Keratinocyte (primary cell): ENCODE results near the gene ENO3. TPM values are rescaled to one million over a fixed set of nuclear protein-coding genes. Genes with fewer than 3 reads are reported as not detected.

Source experiments
- DNase-seq: peaks from one replicate; pipeline ENCODE4 v3.0.0-alpha.2; 2011; ENCODE audit warnings: low read depth, missing footprints, low spot score
- FAIRE-seq: peaks from 2 replicates; lab custom pipeline; 2011; peaks lifted over from hg19 to GRCh38; lab: Jason Lieb, UNC
- H2AFZ ChIP-seq: 2 replicates; pipeline ENCODE4 v1.6.0; 2012; ENCODE audit warnings: low read length, control low read depth, inconsistent platforms; ENCODE audit not compliant: control insufficient read depth
- H3K27ac ChIP-seq: 2 replicates; pipeline ENCODE4 v1.5.1; 2011; ENCODE audit warnings: low read length; ENCODE audit not compliant: control insufficient read depth, insufficient read depth
- H3K27me3 ChIP-seq: 3 replicates; pipeline ENCODE4 v1.6.0; 2011; ENCODE audit warnings: low read length; ENCODE audit not compliant: control insufficient read depth, insufficient read depth; ENCODE audit errors: extremely low read depth
- H3K36me3 ChIP-seq, 2 experiments: 2 replicates in 1 of 2; 3 replicates in 1 of 2; pipeline ENCODE4 v1.5.1; 2011; ENCODE audit warnings: low read length in 2 of 2, mild to moderate bottlenecking in 1 of 2; ENCODE audit not compliant: control insufficient read depth in 2 of 2, insufficient read depth in 2 of 2; ENCODE audit errors: extremely low read depth in 1 of 2
- H3K4me1 ChIP-seq: 3 replicates; pipeline ENCODE4 v1.5.1; 2011; ENCODE audit warnings: low read length; ENCODE audit not compliant: control insufficient read depth, insufficient read depth; ENCODE audit errors: extremely low read depth
- H3K4me2 ChIP-seq: 3 replicates; pipeline ENCODE4 v1.6.0; 2011; ENCODE audit warnings: low read depth, low read length; ENCODE audit not compliant: control insufficient read depth, insufficient read depth; ENCODE audit errors: extremely low read depth
- H3K4me3 ChIP-seq, 3 experiments: fragments of 200-600 bp in 1 of 3; sonication (generic) in 1 of 3; 2 replicates in 2 of 3; 3 replicates in 1 of 3; pipeline ENCODE4 v1.5.1; 2011 to 2016; ENCODE audit warnings: low read length in 3 of 3, mild to moderate bottlenecking in 3 of 3, control low read depth in 2 of 3, inconsistent platforms in 1 of 3, low read depth in 1 of 3, mixed read lengths in 1 of 3, mixed run types in 1 of 3, moderate library complexity in 1 of 3; ENCODE audit not compliant: control insufficient read depth in 2 of 3, insufficient read depth in 2 of 3; ENCODE audit errors: extremely low read depth in 1 of 3
- H3K79me2 ChIP-seq: 2 replicates; pipeline ENCODE4 v1.6.0; 2012; ENCODE audit warnings: low read length; ENCODE audit not compliant: control insufficient read depth, insufficient read depth
- H3K9ac ChIP-seq: 3 replicates; pipeline ENCODE4 v1.6.0; 2011; ENCODE audit warnings: low read length; ENCODE audit not compliant: control insufficient read depth, insufficient read depth; ENCODE audit errors: extremely low read depth
- H3K9me1 ChIP-seq: 3 replicates; pipeline ENCODE4 v1.6.0; 2011; ENCODE audit warnings: low read length; ENCODE audit not compliant: control insufficient read depth, insufficient read depth; ENCODE audit errors: extremely low read depth
- H3K9me3 ChIP-seq: 2 replicates; pipeline ENCODE4 v1.5.1; 2012; ENCODE audit warnings: low read depth, low read length; ENCODE audit not compliant: control insufficient read depth
- H4K20me1 ChIP-seq: 3 replicates; pipeline ENCODE4 v1.6.0; 2011; ENCODE audit warnings: low read length; ENCODE audit not compliant: control insufficient read depth, insufficient read depth; ENCODE audit errors: extremely low read depth
- EZH2 ChIP-seq: IDR thresholded peaks from one replicate; pipeline ENCODE4 v1.6.1; 2012; ENCODE audit warnings: inconsistent platforms, mild to moderate bottlenecking, low read length, moderate library complexity
- dilution Hi-C: fragments of 300-500 bp; cut with MboI; formaldehyde crosslinking; loops from one replicate; pipeline ENCODE4 v1.7.0; 2020; ENCODE audit warnings: low sequenced_read_pairs; ENCODE audit not compliant: extremely low pct_ligation_motif_present
- polyA plus RNA-seq, 5 experiments: library from polyadenylated mRNA; depleted of rRNA in 3 of 5; stranded (reverse) in 3 of 5; stranded (forward) in 1 of 5; unstranded in 1 of 5; fragments of >200 nt; gene quantifications; 1 replicate in 1 of 5; 2 replicates in 3 of 5; 3 replicates in 1 of 5; pipeline versions ENCODE4 v1.2.1 to v1.2.3, GENCODE V29; 2011 to 2012; ENCODE audit warnings: missing spikeins in 2 of 5, low read depth in 1 of 5, low replicate concordance in 1 of 5
- TF ChIP-seq, protein P1 (sequence below), 3 experiments: IDR thresholded peaks in 1 of 3; conservative IDR thresholded peaks in 1 of 3; optimal IDR thresholded peaks in 1 of 3; 2 replicates in 2 of 3; 3 replicates in 1 of 3; pipeline versions ENCODE3 to v1.5.1; 2011; ENCODE audit warnings: low read length in 3 of 3, mild to moderate bottlenecking in 3 of 3, moderate library complexity in 2 of 3, control low read depth in 1 of 3, inconsistent platforms in 1 of 3; ENCODE audit not compliant: insufficient read depth in 2 of 3; ENCODE audit errors: extremely low read depth in 1 of 3

The ENO3 gene
- polyA plus RNA-seq, 1 donor (not counting 4 experiments of a cell fraction or from before 2014, with no cell fraction given): 2.4 TPM

DNA sequence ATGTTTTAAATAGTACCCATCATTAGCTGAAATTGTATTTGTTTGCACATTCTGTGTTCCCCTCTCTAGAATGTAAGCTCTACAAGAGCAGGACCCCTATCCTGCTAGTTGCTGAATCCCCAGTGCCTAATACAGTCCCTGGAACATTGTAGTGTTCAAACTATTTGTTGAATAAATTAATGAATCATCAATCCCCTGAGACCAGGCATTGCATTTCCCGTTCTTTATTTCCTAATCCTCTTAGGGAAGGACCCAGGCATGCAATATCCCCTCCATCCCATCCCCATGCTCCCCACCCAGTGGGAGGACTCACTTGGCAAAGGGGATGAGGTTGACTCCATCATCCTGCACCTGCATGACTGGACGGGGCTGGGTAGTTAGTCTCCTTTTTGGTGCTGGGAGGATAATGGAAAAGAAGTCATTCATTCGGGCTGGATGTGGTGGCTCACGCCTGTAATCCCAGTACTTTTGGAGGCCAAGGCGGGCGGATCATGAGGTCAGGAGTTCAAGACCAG, 43.2 kb downstream of the ENO3 start:
- DNase-seq: no peak
- Histone ChIP-seq H3K9me3 (no peaks in the 10 kb centered on the region), H3K27ac (no peak overlapping the region), H3K9me1 (no peaks in the 10 kb centered on the region), H3K79me2 (peaks cover 13% of the 10 kb centered on the region), H3K27me3 (no peaks in the 10 kb centered on the region), H3K9ac (no peak overlapping the region), H3K4me2 (no peak overlapping the region), H3K4me3 (no peak overlapping the region), H2AFZ (no peak overlapping the region), H3K4me1 (peaks cover 7% of the 10 kb centered on the region), H3K36me3 (peaks cover 1 to 6% of the 10 kb centered on the region in 2 experiments), H4K20me1 (peaks cover under 1% of the 10 kb centered on the region)
- FAIRE-seq: no peak
- TF ChIP-seq, protein P1, sequence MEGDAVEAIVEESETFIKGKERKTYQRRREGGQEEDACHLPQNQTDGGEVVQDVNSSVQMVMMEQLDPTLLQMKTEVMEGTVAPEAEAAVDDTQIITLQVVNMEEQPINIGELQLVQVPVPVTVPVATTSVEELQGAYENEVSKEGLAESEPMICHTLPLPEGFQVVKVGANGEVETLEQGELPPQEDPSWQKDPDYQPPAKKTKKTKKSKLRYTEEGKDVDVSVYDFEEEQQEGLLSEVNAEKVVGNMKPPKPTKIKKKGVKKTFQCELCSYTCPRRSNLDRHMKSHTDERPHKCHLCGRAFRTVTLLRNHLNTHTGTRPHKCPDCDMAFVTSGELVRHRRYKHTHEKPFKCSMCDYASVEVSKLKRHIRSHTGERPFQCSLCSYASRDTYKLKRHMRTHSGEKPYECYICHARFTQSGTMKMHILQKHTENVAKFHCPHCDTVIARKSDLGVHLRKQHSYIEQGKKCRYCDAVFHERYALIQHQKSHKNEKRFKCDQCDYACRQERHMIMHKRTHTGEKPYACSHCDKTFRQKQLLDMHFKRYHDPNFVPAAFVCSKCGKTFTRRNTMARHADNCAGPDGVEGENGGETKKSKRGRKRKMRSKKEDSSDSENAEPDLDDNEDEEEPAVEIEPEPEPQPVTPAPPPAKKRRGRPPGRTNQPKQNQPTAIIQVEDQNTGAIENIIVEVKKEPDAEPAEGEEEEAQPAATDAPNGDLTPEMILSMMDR (optimal IDR thresholded peaks at IDR 0.05 in 1 of 3, IDR thresholded peaks at IDR 0.05 in 1 of 3, conservative IDR thresholded peaks at IDR 0.05 in 1 of 3; ENCODE audit: extremely low read depth in 1 of 3, insufficient read depth in 2 of 3, low read length in 3 of 3): no peak
- TF ChIP-seq EZH2: no peak
- dilution Hi-C loops: no loop called here

DNA sequence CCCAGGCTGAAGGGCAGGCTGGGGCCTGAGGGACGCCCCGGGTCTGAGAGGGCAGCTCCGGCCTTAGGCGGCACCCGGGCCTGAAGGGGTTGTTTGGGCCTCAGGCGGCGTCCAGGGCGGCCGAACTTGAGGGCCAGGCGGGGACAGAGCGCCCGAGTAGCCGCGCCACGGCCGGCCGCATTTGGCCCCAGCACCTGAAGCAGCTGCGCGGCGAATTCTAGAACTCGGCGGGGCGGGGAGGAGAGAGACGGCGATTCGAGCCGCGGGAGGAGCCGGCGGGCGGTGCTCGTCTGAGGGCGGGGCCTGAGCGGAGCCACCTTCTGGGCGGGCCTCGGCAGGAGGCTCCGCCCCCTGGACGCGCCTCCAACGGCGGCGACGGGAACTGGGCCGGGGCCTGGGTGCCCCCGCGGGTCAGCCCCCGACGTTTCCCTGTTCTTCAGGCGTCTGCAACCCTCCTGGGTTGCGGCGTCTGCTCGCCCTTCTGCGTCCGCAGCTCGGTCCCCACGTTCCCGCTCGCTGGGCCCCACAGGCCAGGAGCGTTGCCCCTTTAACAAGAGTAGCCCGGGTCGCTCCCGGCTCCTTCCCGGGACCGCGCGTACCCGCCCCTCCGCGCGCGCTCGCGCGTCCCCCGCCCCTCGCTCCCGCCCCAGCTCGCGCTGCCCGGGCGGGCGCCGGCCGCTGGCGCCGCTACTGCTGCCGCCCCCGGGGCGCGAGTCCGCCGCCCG, 46.5 kb downstream of the ENO3 start, which contains the start of the genes INCA1 and KIF1C:
TSS of gene INCA1 (minus strand) at position 221 of the 725 bp plus-strand sequence. CDS start 3,085 bp downstream, outside the sequence.
TSS of gene KIF1C (plus strand) at position 649 of the 725 bp plus-strand sequence. CDS start 2,297 bp downstream, outside the sequence.
- FAIRE-seq: no peak
- dilution Hi-C loops: no loop called here
- peak within 1 kb of the TSS; percentile 89 for H2AFZ ChIP-seq

More for the DNA sequence above, 46.5 kb downstream of the ENO3 start, which contains the start of the genes INCA1 and KIF1C:
- Histone ChIP-seq H3K9me1 (no peaks in the 10 kb centered on the region), H3K9me3 (no peaks in the 10 kb centered on the region), H3K4me2 (peak within 1 kb of the TSS; percentile 81), H3K36me3 (peaks cover 20 to 28% of the 10 kb centered on the region in 2 experiments), H3K27me3 (no peaks in the 10 kb centered on the region), H3K4me3 (peak within 1 kb of the TSS; percentile 92 to 99 (median 97)), H3K4me1 (peaks cover 16% of the 10 kb centered on the region), H3K27ac (peak within 1 kb of the TSS; percentile 66), H3K79me2 (peaks cover 39% of the 10 kb centered on the region), H3K9ac (peak within 1 kb of the TSS; percentile 86), H4K20me1 (peaks cover 3% of the 10 kb centered on the region)
- TF ChIP-seq, protein P1 (optimal IDR thresholded peaks at IDR 0.05 in 1 of 3, IDR thresholded peaks at IDR 0.05 in 1 of 3, conservative IDR thresholded peaks at IDR 0.05 in 1 of 3; ENCODE audit: extremely low read depth in 1 of 3, insufficient read depth in 2 of 3, low read length in 3 of 3): no peak
- TF ChIP-seq EZH2: no peak
- peak; percentile 25 for DNase-seq
